GM23338 (cell line): ENCODE measurements around the gene DMRT2.

Experiments used
- CREB1 ChIP-seq: fragments of 250-450 bp; sonication (Bioruptor Pico); IDR thresholded peaks from 2 replicates; pipeline ENCODE4 v1.5.0; 2020; ENCODE audit warnings: low read depth, mild to moderate bottlenecking, moderate library complexity
- CTCF ChIP-seq, 2 experiments: fragments of 200-600 bp in 1 of 2; sonication (generic) in 1 of 2; conservative IDR thresholded peaks; 2 replicates each; pipeline versions ENCODE4 v1.5.1 to v1.6.1; 2016 to 2017; ENCODE audit warnings: antibody characterized with exemption in 2 of 2, low read depth in 2 of 2, mild to moderate bottlenecking in 2 of 2, moderate library complexity in 1 of 2
- EZH2 ChIP-seq: fragments of 200-600 bp; sonication (generic); IDR thresholded peaks from one replicate; pipeline ENCODE4 v1.8.0; 2017; ENCODE audit warnings: antibody characterized with exemption, mild to moderate bottlenecking, low read depth; ENCODE audit not compliant: unreplicated experiment
- JUNB ChIP-seq: IDR thresholded peaks from one replicate; pipeline ENCODE4 v1.6.1; 2016; ENCODE audit warnings: antibody characterized with exemption; ENCODE audit not compliant: unreplicated experiment
- POLR2AphosphoS5 ChIP-seq: IDR thresholded peaks from 2 replicates; pipeline ENCODE4 v1.6.1; 2016; ENCODE audit warnings: antibody characterized with exemption, low read depth
- REST ChIP-seq: IDR thresholded peaks from one replicate; pipeline ENCODE4 v1.6.1; 2018; ENCODE audit warnings: antibody characterized with exemption; ENCODE audit not compliant: unreplicated experiment
- STAT1 ChIP-seq: IDR thresholded peaks from one replicate; pipeline ENCODE4 v1.6.1; 2016; ENCODE audit warnings: antibody characterized with exemption; ENCODE audit not compliant: unreplicated experiment
- ZNF331 ChIP-seq: fragments of 250-450 bp; sonication (Bioruptor Pico); IDR thresholded peaks from 2 replicates; pipeline ENCODE4 v1.5.0; 2020; ENCODE audit warnings: low read depth, mild to moderate bottlenecking, moderate library complexity
- ZNF462 ChIP-seq: fragments of 250-450 bp; sonication (Bioruptor Pico); IDR thresholded peaks from 2 replicates; pipeline ENCODE4 v1.5.0; 2020; ENCODE audit warnings: mild to moderate bottlenecking, moderate library complexity

DNA sequence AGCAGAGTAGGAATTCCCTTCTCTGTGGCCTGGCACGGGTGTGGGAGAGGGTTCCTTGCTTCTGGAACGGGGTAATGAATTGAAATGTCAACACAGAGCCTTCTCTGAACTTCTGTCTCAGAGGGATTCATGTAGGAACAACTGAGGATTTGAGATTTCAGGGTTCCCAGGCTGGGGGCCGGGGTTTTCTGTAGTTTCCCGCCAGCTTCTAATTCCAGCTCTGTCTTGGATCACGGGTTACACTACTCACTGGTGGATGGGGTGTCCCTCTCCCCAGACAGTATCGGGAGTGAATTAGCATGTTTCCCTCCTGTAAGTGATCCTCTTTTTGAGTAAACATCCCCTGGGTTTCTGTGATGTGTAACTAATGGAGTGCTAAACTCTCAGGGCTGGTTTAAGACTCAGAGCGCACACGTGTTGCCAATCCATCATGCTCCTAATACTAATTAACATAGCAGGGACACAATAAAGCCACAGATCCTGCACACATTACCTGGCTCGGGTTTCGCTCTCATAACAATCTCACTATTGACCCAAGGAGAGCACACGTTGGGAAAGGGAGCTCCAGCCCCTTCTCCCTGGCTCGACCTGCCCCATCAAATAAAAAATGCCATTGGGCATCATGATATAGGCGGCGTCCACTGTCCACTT, 18.1 kb upstream of the DMRT2 start:
- TF ChIP-seq CTCF (conservative IDR thresholded peaks at IDR 0.05; ENCODE audit: low read depth in 2 of 2) (no peak), ZNF331 (CRISPR knock-in tag) (no peak), EZH2 (no peak), JUNB (no peak), POLR2AphosphoS5 (no peak), CREB1 (CRISPR knock-in tag) (no peak), STAT1 (no peak), ZNF462 (CRISPR knock-in tag) (no peak), REST (no peak)
